ENCODE results near the gene SLC31A1. TPM values are rescaled to one million over a fixed set of nuclear protein-coding genes. Genes with fewer than 3 reads are reported as not detected.

The SLC31A1 gene
- total and polyA plus RNA-seq, 2 experiments from 2014 or later, result 15.0 to 32.1 TPM

DNA sequence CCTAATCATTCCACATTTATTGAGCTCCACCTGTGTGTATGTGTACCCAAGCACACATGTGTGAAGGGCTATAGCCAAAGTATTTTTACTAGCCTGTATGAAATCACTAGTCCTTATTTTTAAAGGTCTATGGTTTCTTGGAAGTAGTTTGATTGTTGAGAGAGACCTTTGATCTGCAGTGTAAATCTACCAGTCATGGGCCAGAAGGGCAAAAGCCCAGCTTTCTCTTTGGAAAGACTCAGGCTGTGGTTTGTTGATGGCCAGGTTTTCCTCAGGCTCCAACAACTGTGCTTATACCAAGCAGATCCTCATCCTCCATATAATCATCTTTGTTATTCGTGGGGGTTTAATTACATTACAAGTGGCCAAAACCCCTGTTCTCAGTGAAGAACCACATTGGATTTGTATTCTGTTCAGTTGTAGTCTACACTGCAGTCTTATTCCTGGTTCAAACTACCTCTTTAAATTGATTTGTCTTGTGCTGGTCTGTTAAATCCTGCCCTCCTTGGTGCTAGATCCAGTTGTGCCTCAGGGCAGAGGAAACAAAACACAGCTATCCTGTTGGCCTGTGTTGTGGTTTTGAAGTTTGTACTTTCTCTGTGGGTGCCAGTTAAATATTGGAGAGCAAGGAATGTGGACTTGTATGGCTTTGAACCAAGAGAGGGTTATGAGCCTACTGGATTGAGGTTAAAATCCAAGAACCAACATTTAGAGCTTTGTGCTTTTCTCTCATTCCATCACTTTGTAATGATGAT lies 40.8 kb downstream of the SLC31A1 start:
- Histone ChIP-seq H3F3A (replicated peaks; ENCODE audit: low read depth) (no peaks in the 10 kb centered on the region), H4K20me1 (replicated peaks; ENCODE audit: insufficient read depth) (peaks cover 1% of the 10 kb centered on the region; the same call in 1 of the 2 replicates), H3K4me3 (no peak overlapping the region), H3K36me3 (ENCODE audit: insufficient read depth) (peaks cover 13% of the 10 kb centered on the region), H3K27ac (ENCODE audit: low read depth) (no peak overlapping the region), H3K4me1 (ENCODE audit: insufficient read depth) (no peaks in the 10 kb centered on the region), H3K27me3 (ENCODE audit: insufficient read depth) (no peaks in the 10 kb centered on the region), H2AFZ (no peak overlapping the region), H3K9me2 (ENCODE audit: insufficient read depth) (no peaks in the 10 kb centered on the region), H3K4me2 (no peak overlapping the region), H3K79me2 (replicated peaks; ENCODE audit: insufficient read depth) (no peaks in the 10 kb centered on the region)
- H3K36me3 Mint-ChIP-seq (ENCODE audit: low read depth), result peaks cover 20% of the 10 kb centered on the region
- no peaks in the 10 kb centered on the region for H3K9me3 Mint-ChIP-seq
- no peak overlapping the region for H3K27ac Mint-ChIP-seq
- no peak for ATAC-seq
- no peaks in the 10 kb centered on the region for H3K4me1 Mint-ChIP-seq
- no peak overlapping the region for H3K4me3 Mint-ChIP-seq
- no peak for TF ChIP-seq ZNF462 (CRISPR knock-in tag; IDR thresholded peaks at IDR 0.05)
- no peak for TF ChIP-seq CREB1 (CRISPR knock-in tag; IDR thresholded peaks at IDR 0.05; ENCODE audit: low read depth)
- no peak for TF ChIP-seq NANOG (IDR thresholded peaks at IDR 0.05; ENCODE audit: borderline replicate concordance)
- no peak for TF ChIP-seq EZH2phosphoT487 (IDR thresholded peaks at IDR 0.05; ENCODE audit: unreplicated experiment)
- no peak for TF ChIP-seq ZNF114 (CRISPR knock-in tag; IDR thresholded peaks at IDR 0.05)
- no peak for TF ChIP-seq REST (IDR thresholded peaks at IDR 0.05; ENCODE audit: unreplicated experiment)
- TF ChIP-seq, protein P1, sequence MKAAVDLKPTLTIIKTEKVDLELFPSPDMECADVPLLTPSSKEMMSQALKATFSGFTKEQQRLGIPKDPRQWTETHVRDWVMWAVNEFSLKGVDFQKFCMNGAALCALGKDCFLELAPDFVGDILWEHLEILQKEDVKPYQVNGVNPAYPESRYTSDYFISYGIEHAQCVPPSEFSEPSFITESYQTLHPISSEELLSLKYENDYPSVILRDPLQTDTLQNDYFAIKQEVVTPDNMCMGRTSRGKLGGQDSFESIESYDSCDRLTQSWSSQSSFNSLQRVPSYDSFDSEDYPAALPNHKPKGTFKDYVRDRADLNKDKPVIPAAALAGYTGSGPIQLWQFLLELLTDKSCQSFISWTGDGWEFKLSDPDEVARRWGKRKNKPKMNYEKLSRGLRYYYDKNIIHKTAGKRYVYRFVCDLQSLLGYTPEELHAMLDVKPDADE (IDR thresholded peaks at IDR 0.05), result no peak
- no peak for TF ChIP-seq CTCF (conservative IDR thresholded peaks at IDR 0.05; ENCODE audit: low read depth in 2 of 2)
- no peak for TF ChIP-seq STAT1 (IDR thresholded peaks at IDR 0.05; ENCODE audit: unreplicated experiment)
- no peak for TF ChIP-seq ZNF331 (CRISPR knock-in tag; IDR thresholded peaks at IDR 0.05; ENCODE audit: low read depth)
- TF ChIP-seq EZH2 (IDR thresholded peaks at IDR 0.05; ENCODE audit: low read depth, unreplicated experiment), result no peak
- TF ChIP-seq POLR2AphosphoS5 (IDR thresholded peaks at IDR 0.05; ENCODE audit: low read depth), result no peak
- no peak for TF ChIP-seq JUNB (IDR thresholded peaks at IDR 0.05; ENCODE audit: unreplicated experiment)
- no peak for DNase-seq (ENCODE audit: low spot score)
- no peaks in the 10 kb centered on the region for H3K27me3 Mint-ChIP-seq (ENCODE audit: insufficient read depth, low read depth, poor library complexity)

Measured in GM23338 (cell line).